GM23338 (cell line): ENCODE results near the gene PPFIA1. TPM values are rescaled to one million over a fixed set of nuclear protein-coding genes. Genes with fewer than 3 reads are reported as not detected.

Experiments used
- ATAC-seq: fragments of 200-7000 bp; cut with Tn5 transposase; 3 replicates; pipeline ENCODE4 v1.9.1; 2020
- DNase-seq: peaks from one replicate; pipeline ENCODE4 v3.0.0-alpha.2; 2015; ENCODE audit warnings: low spot score
- H2AFZ ChIP-seq: fragments of 200-600 bp; sonication (generic); 2 replicates; pipeline ENCODE4 v1.8.0; 2016; ENCODE audit warnings: antibody characterized with exemption, mild to moderate bottlenecking, moderate library complexity
- H3F3A ChIP-seq: fragments of 200-600 bp; sonication (generic); replicated peaks from 2 replicates; pipeline ENCODE4 v1.8.0; 2017; ENCODE audit warnings: antibody characterized with exemption, mixed run types, low read depth
- H3K27ac ChIP-seq: fragments of 200-600 bp; sonication (generic); 2 replicates; pipeline ENCODE4 v1.6.1; 2016; ENCODE audit warnings: low read depth
- H3K27me3 ChIP-seq: fragments of 200-600 bp; sonication (generic); 2 replicates; pipeline ENCODE4 v1.8.0; 2016; ENCODE audit warnings: mild to moderate bottlenecking, mixed run types, moderate library complexity; ENCODE audit not compliant: insufficient read depth
- H3K36me3 ChIP-seq: fragments of 200-600 bp; sonication (generic); 2 replicates; pipeline ENCODE4 v1.8.0; 2016; ENCODE audit warnings: mild to moderate bottlenecking; ENCODE audit not compliant: insufficient read depth
- H3K4me1 ChIP-seq: fragments of 200-600 bp; sonication (generic); 2 replicates; pipeline ENCODE4 v1.8.0; 2016; ENCODE audit warnings: mild to moderate bottlenecking, moderate library complexity; ENCODE audit not compliant: insufficient read depth
- H3K4me2 ChIP-seq: fragments of 200-600 bp; sonication (generic); 2 replicates; pipeline ENCODE4 v1.7.1; 2017; ENCODE audit warnings: mixed run types
- H3K4me3 ChIP-seq: fragments of 200-600 bp; sonication (generic); 2 replicates; pipeline ENCODE4 v1.6.1; 2016; ENCODE audit warnings: mixed run types
- H3K79me2 ChIP-seq: fragments of 200-600 bp; sonication (generic); replicated peaks from 2 replicates; pipeline ENCODE4 v1.8.0; 2017; ENCODE audit warnings: mild to moderate bottlenecking; ENCODE audit not compliant: insufficient read depth
- H3K9me2 ChIP-seq: fragments of 200-600 bp; sonication (generic); 2 replicates; pipeline ENCODE4 v1.8.0; 2017; ENCODE audit not compliant: insufficient read depth
- H4K20me1 ChIP-seq: fragments of 200-600 bp; sonication (generic); replicated peaks from 2 replicates; pipeline ENCODE4 v1.8.0; 2017; ENCODE audit warnings: mild to moderate bottlenecking; ENCODE audit not compliant: insufficient read depth
- H3K27ac Mint-ChIP-seq: 2 replicates; pipeline ENCODE4 v1.8.0; 2020; ENCODE audit warnings: inconsistent platforms, mild to moderate bottlenecking, moderate library complexity, mixed read lengths
- H3K27me3 Mint-ChIP-seq: 3 replicates; pipeline ENCODE4 v1.8.0; 2022; ENCODE audit warnings: low read depth, mild to moderate bottlenecking, moderate library complexity, mixed read lengths, inconsistent platforms; ENCODE audit not compliant: insufficient read depth, poor library complexity
- H3K36me3 Mint-ChIP-seq: 3 replicates; pipeline ENCODE4 v1.8.0; 2021; ENCODE audit warnings: low read depth, mild to moderate bottlenecking, inconsistent platforms, moderate library complexity, mixed read lengths
- H3K4me1 Mint-ChIP-seq: 3 replicates; pipeline ENCODE4 v1.8.0; 2020; ENCODE audit warnings: mild to moderate bottlenecking, inconsistent platforms, mixed read lengths
- H3K4me3 Mint-ChIP-seq: 3 replicates; pipeline ENCODE4 v1.8.0; 2021; ENCODE audit warnings: moderate library complexity, mild to moderate bottlenecking, inconsistent platforms, mixed read lengths
- H3K9me3 Mint-ChIP-seq: 3 replicates; pipeline ENCODE4 v1.8.0; 2020; ENCODE audit warnings: moderate library complexity, mild to moderate bottlenecking, inconsistent platforms, mixed read lengths
- CREB1 ChIP-seq: fragments of 250-450 bp; sonication (Bioruptor Pico); IDR thresholded peaks from 2 replicates; pipeline ENCODE4 v1.5.0; 2020; ENCODE audit warnings: low read depth, mild to moderate bottlenecking, moderate library complexity
- CTCF ChIP-seq, 2 experiments: fragments of 200-600 bp in 1 of 2; sonication (generic) in 1 of 2; conservative IDR thresholded peaks; 2 replicates each; pipeline versions ENCODE4 v1.5.1 to v1.6.1; 2016 to 2017; ENCODE audit warnings: antibody characterized with exemption in 2 of 2, low read depth in 2 of 2, mild to moderate bottlenecking in 2 of 2, moderate library complexity in 1 of 2
- ETS1 ChIP-seq: IDR thresholded peaks from 2 replicates; pipeline ENCODE4 v1.6.1; 2016; ENCODE audit warnings: antibody characterized with exemption
- EZH2 ChIP-seq: fragments of 200-600 bp; sonication (generic); IDR thresholded peaks from one replicate; pipeline ENCODE4 v1.8.0; 2017; ENCODE audit warnings: antibody characterized with exemption, mild to moderate bottlenecking, low read depth; ENCODE audit not compliant: unreplicated experiment
- EZH2phosphoT487 ChIP-seq: fragments of 200-600 bp; sonication (generic); IDR thresholded peaks from one replicate; pipeline ENCODE4 v1.8.1; 2018; ENCODE audit warnings: antibody characterized with exemption; ENCODE audit not compliant: unreplicated experiment
- JUNB ChIP-seq: IDR thresholded peaks from one replicate; pipeline ENCODE4 v1.6.1; 2016; ENCODE audit warnings: antibody characterized with exemption; ENCODE audit not compliant: unreplicated experiment
- NANOG ChIP-seq: IDR thresholded peaks from 2 replicates; pipeline ENCODE4 v1.6.1; 2016; ENCODE audit warnings: antibody characterized with exemption, borderline replicate concordance
- POLR2AphosphoS5 ChIP-seq: IDR thresholded peaks from 2 replicates; pipeline ENCODE4 v1.6.1; 2016; ENCODE audit warnings: antibody characterized with exemption, low read depth
- REST ChIP-seq: IDR thresholded peaks from one replicate; pipeline ENCODE4 v1.6.1; 2018; ENCODE audit warnings: antibody characterized with exemption; ENCODE audit not compliant: unreplicated experiment
- STAT1 ChIP-seq: IDR thresholded peaks from one replicate; pipeline ENCODE4 v1.6.1; 2016; ENCODE audit warnings: antibody characterized with exemption; ENCODE audit not compliant: unreplicated experiment
- ZNF114 ChIP-seq: fragments of 250-450 bp; sonication (Bioruptor Pico); IDR thresholded peaks from 2 replicates; pipeline ENCODE4 v1.5.0; 2020; ENCODE audit warnings: mild to moderate bottlenecking, moderate library complexity
- ZNF331 ChIP-seq: fragments of 250-450 bp; sonication (Bioruptor Pico); IDR thresholded peaks from 2 replicates; pipeline ENCODE4 v1.5.0; 2020; ENCODE audit warnings: low read depth, mild to moderate bottlenecking, moderate library complexity
- ZNF462 ChIP-seq: fragments of 250-450 bp; sonication (Bioruptor Pico); IDR thresholded peaks from 2 replicates; pipeline ENCODE4 v1.5.0; 2020; ENCODE audit warnings: mild to moderate bottlenecking, moderate library complexity
- polyA plus RNA-seq: library from polyadenylated mRNA; unstranded; fragments of >200 nt; fragmentation: Nextera tagmentation; extraction: Ambion mirVana; gene quantifications from 2 replicates; pipeline ENCODE4 v1.2.1, GENCODE V29; 2016
- total RNA-seq: library from RNA; depleted of rRNA; stranded (reverse); fragments of >200 nt; shearing (Covaris generic); gene quantifications from 2 replicates; pipeline ENCODE4 v1.2.3, GENCODE V29; 2014

Gene PPFIA1
- total and polyA plus RNA-seq, 2 experiments from 2014 or later = 41.7 to 62.0 TPM

GRCh38 chr11:70220920-70221319 is 49.6 kb upstream of the PPFIA1 start:
- Histone ChIP-seq H3K4me3 (no peak overlapping the region), H3K79me2 (no peaks in the 10 kb centered on the region), H4K20me1 (no peaks in the 10 kb centered on the region), H3K27ac (no peak overlapping the region), H2AFZ (no peak overlapping the region), H3K27me3 (no peaks in the 10 kb centered on the region), H3F3A (no peaks in the 10 kb centered on the region), H3K4me2 (no peak overlapping the region), H3K36me3 (no peaks in the 10 kb centered on the region), H3K4me1 (0 out of 2 replicates have a peak, but pooled peaks cover 9% of the 10 kb centered on the region), H3K9me2 (no peaks in the 10 kb centered on the region)
- Mint-ChIP-seq H3K27me3 (peaks cover 19% of the 10 kb centered on the region), H3K27ac (no peak overlapping the region), H3K9me3 (peaks cover 22% of the 10 kb centered on the region), H3K4me3 (no peak overlapping the region; the same call in 2 of the 3 replicates), H3K4me1 (peaks cover 26% of the 10 kb centered on the region), H3K36me3 (peaks cover 25% of the 10 kb centered on the region)
- DNase-seq (no peak), ATAC-seq (no peak)
- TF ChIP-seq CREB1 (CRISPR knock-in tag) (no peak), STAT1 (no peak), ZNF462 (CRISPR knock-in tag) (no peak), POLR2AphosphoS5 (no peak), EZH2phosphoT487 (no peak), REST (no peak), ETS1 (no peak), EZH2 (no peak), JUNB (no peak), CTCF (conservative IDR thresholded peaks at IDR 0.05; ENCODE audit: low read depth in 2 of 2) (no peak), ZNF114 (CRISPR knock-in tag) (no peak), NANOG (no peak), ZNF331 (CRISPR knock-in tag) (no peak)
